HEK293 (cell line): Measurements from ENCODE around the gene OXGR1.

Experiments
- CTCF ChIA-PET: fragments of 350-600 bp; formaldehyde crosslinking; extraction: SDS; loops from one replicate; lab custom pipeline; 2021; ENCODE audit warnings: antibody characterized with exemption; lab: Yijun Ruan, JAX
- POLR2A ChIA-PET: fragments of 300-600 bp; formaldehyde crosslinking; extraction: SDS; loops from one replicate; lab custom pipeline; 2020; ENCODE audit warnings: antibody characterized with exemption, inconsistent platforms; lab: Yijun Ruan, JAX
- H3K27ac ChIP-seq: fragments of 200-500 bp; sonication (Bioruptor generic); 2 replicates; pipeline ENCODE4 v1.5.1; 2014; ENCODE audit warnings: low read depth, low read length, control low read depth, inconsistent platforms; ENCODE audit errors: extremely low read depth
- H3K36me3 ChIP-seq, 2 experiments: fragments of 200-500 bp in 1 of 2; sonication (Bioruptor generic) in 1 of 2; 1 replicate in 1 of 2; 2 replicates in 1 of 2; pipeline ENCODE4 v1.5.1; 2014 to 2017; ENCODE audit warnings: inconsistent platforms in 2 of 2, low read length in 2 of 2; ENCODE audit not compliant: control insufficient read depth in 2 of 2, insufficient read depth in 1 of 2
- H3K4me1 ChIP-seq: fragments of 200-500 bp; sonication (Bioruptor generic); 2 replicates; pipeline ENCODE4 v1.5.1; 2014; ENCODE audit warnings: mild to moderate bottlenecking, low read length, inconsistent platforms; ENCODE audit not compliant: control insufficient read depth, insufficient read depth
- H3K4me3 ChIP-seq: 2 replicates; pipeline ENCODE4 v1.5.1; 2011; ENCODE audit warnings: low read depth, mild to moderate bottlenecking, control low read depth, low read length, moderate library complexity
- H3K9me3 ChIP-seq: fragments of 200-500 bp; sonication (Bioruptor generic); 2 replicates; pipeline ENCODE4 v1.5.1; 2014; ENCODE audit warnings: low read depth, low read length, inconsistent platforms; ENCODE audit not compliant: control insufficient read depth, insufficient read depth
- HOXD13 ChIP-seq: sonication (generic); formaldehyde crosslinking; IDR thresholded peaks from 2 replicates; pipeline ENCODE4 v1.8.0; 2022; ENCODE audit warnings: missing genetic modification reagents, borderline replicate concordance
- SP3 ChIP-seq: fragments of 450-650 bp; formaldehyde crosslinking; IDR thresholded peaks from 2 replicates; pipeline ENCODE4 v1.5.1; 2016; ENCODE audit warnings: missing biosample characterization, missing genetic modification characterization
- TCF7L2 ChIP-seq: IDR thresholded peaks from 2 replicates; pipeline ENCODE4 v1.6.1; 2011; ENCODE audit warnings: low read depth, mild to moderate bottlenecking, inconsistent platforms, low read length, moderate library complexity, borderline replicate concordance
- ZBTB10 ChIP-seq: fragments of 450-650 bp; formaldehyde crosslinking; IDR thresholded peaks from 2 replicates; pipeline ENCODE4 v1.5.1; 2016; ENCODE audit warnings: missing biosample characterization, missing genetic modification characterization
- ZBTB49 ChIP-seq: fragments of 450-650 bp; formaldehyde crosslinking; IDR thresholded peaks from 2 replicates; pipeline ENCODE4 v1.5.1; 2016; ENCODE audit warnings: missing biosample characterization, missing genetic modification characterization, low read depth
- ZFP69B ChIP-seq: fragments of 450-650 bp; formaldehyde crosslinking; IDR thresholded peaks from 2 replicates; pipeline ENCODE4 v1.5.1; 2016; ENCODE audit warnings: missing biosample characterization, missing genetic modification characterization
- ZNF148 ChIP-seq: fragments of 450-650 bp; formaldehyde crosslinking; IDR thresholded peaks from 2 replicates; pipeline ENCODE4 v1.5.0; 2017; ENCODE audit warnings: missing biosample characterization, missing genetic modification characterization, borderline replicate concordance
- ZNF211 ChIP-seq: fragments of 450-650 bp; formaldehyde crosslinking; IDR thresholded peaks from 2 replicates; pipeline ENCODE4 v1.5.1; 2016; ENCODE audit warnings: low read depth, missing biosample characterization, missing genetic modification characterization
- ZNF266 ChIP-seq: fragments of 450-650 bp; formaldehyde crosslinking; IDR thresholded peaks from 2 replicates; pipeline ENCODE4 v1.5.1; 2016; ENCODE audit warnings: missing biosample characterization, missing genetic modification characterization, low read depth
- ZNF292 ChIP-seq: fragments of 450-650 bp; formaldehyde crosslinking; IDR thresholded peaks from 2 replicates; pipeline ENCODE4 v1.5.1; 2016; ENCODE audit warnings: low read depth, missing biosample characterization, missing genetic modification characterization, borderline replicate concordance
- ZNF302 ChIP-seq: fragments of 450-650 bp; formaldehyde crosslinking; IDR thresholded peaks from 2 replicates; pipeline ENCODE4 v1.5.1; 2016; ENCODE audit warnings: missing biosample characterization, missing genetic modification characterization, low read depth
- ZNF37A ChIP-seq: fragments of 450-650 bp; IDR thresholded peaks from 2 replicates; pipeline ENCODE4 v1.5.1; 2018; ENCODE audit warnings: missing biosample characterization, missing genetic modification characterization
- ZNF416 ChIP-seq: fragments of 450-650 bp; formaldehyde crosslinking; IDR thresholded peaks from 2 replicates; pipeline ENCODE4 v1.5.1; 2016; ENCODE audit warnings: missing biosample characterization, missing genetic modification characterization
- ZNF514 ChIP-seq: fragments of 450-650 bp; formaldehyde crosslinking; IDR thresholded peaks from 2 replicates; pipeline ENCODE4 v1.5.1; 2016; ENCODE audit warnings: missing biosample characterization, missing genetic modification characterization
- ZNF529 ChIP-seq: fragments of 450-650 bp; formaldehyde crosslinking; IDR thresholded peaks from 2 replicates; pipeline ENCODE4 v1.5.1; 2017; ENCODE audit warnings: missing genetic modification characterization, missing biosample characterization; ENCODE audit not compliant: insufficient replicate concordance
- ZNF530 ChIP-seq: fragments of 450-650 bp; formaldehyde crosslinking; IDR thresholded peaks from 2 replicates; pipeline ENCODE4 v1.5.1; 2016; ENCODE audit warnings: low read depth, missing biosample characterization, missing genetic modification characterization
- ZNF670 ChIP-seq: fragments of 450-650 bp; formaldehyde crosslinking; IDR thresholded peaks from 2 replicates; pipeline ENCODE4 v1.5.1; 2016; ENCODE audit warnings: missing biosample characterization, missing genetic modification characterization, low read depth
- ZNF76 ChIP-seq: fragments of 450-650 bp; formaldehyde crosslinking; IDR thresholded peaks from 2 replicates; pipeline ENCODE4; 2016; ENCODE audit warnings: low read depth, missing biosample characterization, missing genetic modification characterization, borderline replicate concordance
- ZNF791 ChIP-seq: fragments of 450-650 bp; formaldehyde crosslinking; IDR thresholded peaks from 2 replicates; pipeline ENCODE4 v1.5.1; 2016; ENCODE audit warnings: missing biosample characterization, missing genetic modification characterization
- ZNF837 ChIP-seq: fragments of 450-650 bp; formaldehyde crosslinking; IDR thresholded peaks from 2 replicates; pipeline ENCODE4 v1.5.1; 2016; ENCODE audit warnings: missing biosample characterization, missing genetic modification characterization

OXGR1 gene

GRCh38 chr13:96958286-96958891 lies 35.9 kb downstream of the OXGR1 start (continued):
- TF ChIP-seq ZFP69B (no peak), ZNF76 (tag by site-specific recombination) (no peak)

GRCh38 chr13:96952595-96952994 lies 41.7 kb downstream of the OXGR1 start:
- H3K9me3 ChIP-seq = no peaks in the 10 kb centered on the region
- no peak overlapping the region for H3K4me3 ChIP-seq
- H3K36me3 ChIP-seq = no peaks in the 10 kb centered on the region
- H3K27ac ChIP-seq = no peak overlapping the region
- H3K4me1 ChIP-seq = no peaks in the 10 kb centered on the region
- POLR2A ChIA-PET = no interaction called here
- TF ChIP-seq ZNF302 (tag by site-specific recombination) = no peak
- TF ChIP-seq HOXD13 = no peak
- no peak for TF ChIP-seq ZNF837
- TF ChIP-seq ZBTB10 (tag by site-specific recombination) = no peak
- TF ChIP-seq ZBTB49 = no peak
- TF ChIP-seq ZNF791 (tag by site-specific recombination) = no peak
- no peak for TF ChIP-seq ZNF530 (tag by site-specific recombination)
- TF ChIP-seq ZNF292 (tag by site-specific recombination) = no peak
- TF ChIP-seq ZNF529 (tag by site-specific recombination) = no peak
- no peak for TF ChIP-seq ZNF37A (tag by site-specific recombination)
- no peak for TF ChIP-seq SP3 (tag by site-specific recombination)
- TF ChIP-seq ZNF211 (tag by site-specific recombination) = no peak
- TF ChIP-seq ZNF670 = no peak
- no peak for TF ChIP-seq TCF7L2
- TF ChIP-seq ZNF416 (tag by site-specific recombination) = no peak
- TF ChIP-seq ZNF266 (tag by site-specific recombination) = no peak
- no peak for TF ChIP-seq ZNF514 (tag by site-specific recombination)
- no peak for TF ChIP-seq ZNF148 (tag by site-specific recombination)
- CTCF ChIA-PET = interaction anchor here (0.7 kb wide), 2 partner anchors 19 to 933 kb away, joined by 3 to 4 read pairs; no protein-coding TSS in a partner anchor
